Measurements from ENCODE around the gene EFCAB5.
"Not testable (repeated sequence)": the region's sequence is repeated elsewhere in the genome, so short reads cannot be mapped to it uniquely, and the experiment has no call there.

Gene EFCAB5

GRCh38 chr17:30095507-30096244, 154.2 kb downstream of the EFCAB5 start:
- no peak for DNase-seq (ENCODE audit: low read depth in 3 of 3)

- no peak for DNase-seq (ENCODE audit: low read depth in 3 of 3)
These were observed 160.4 kb downstream of the EFCAB5 start for GRCh38 chr17:30101686-30102390.

GRCh38 chr17:30103921-30104320, 162.5 kb downstream of the EFCAB5 start:
- DNase-seq (ENCODE audit: low read depth in 3 of 3) = no peak

- peak; percentile 43 to 53 (median 48) for DNase-seq (ENCODE audit: low read depth in 3 of 3)
These were observed 163.3 kb downstream of the EFCAB5 start for GRCh38 chr17:30104575-30105339.

- no peak for DNase-seq (ENCODE audit: low read depth in 3 of 3)
These were observed 171.4 kb downstream of the EFCAB5 start for GRCh38 chr17:30112794-30113193.

GRCh38 chr17:30113213-30113612, 171.8 kb downstream of the EFCAB5 start:
- no peak for DNase-seq (ENCODE audit: low read depth in 3 of 3)

- no peak for DNase-seq (ENCODE audit: low read depth in 3 of 3)
These were observed 174.9 kb downstream of the EFCAB5 start for GRCh38 chr17:30116345-30116660.

GRCh38 chr17:30116661-30117551, 175.5 kb downstream of the EFCAB5 start, which contains the start of gene NSRP1:
TSS of gene NSRP1 (plus strand) at chr17:30116816. CDS start at chr17:30116844, 28 bp downstream.
- peak; percentile 90 to 92 (median 92) for DNase-seq (ENCODE audit: low read depth in 3 of 3)

- DNase-seq (ENCODE audit: low read depth in 3 of 3) = no peak
These were observed 176.2 kb downstream of the EFCAB5 start for GRCh38 chr17:30117675-30118081.

GRCh38 chr17:30118635-30119034, 177.2 kb downstream of the EFCAB5 start:
- DNase-seq (ENCODE audit: low read depth in 3 of 3) = not testable (repeated sequence)

- DNase-seq (ENCODE audit: low read depth in 3 of 3) = no peak
These were observed 182.9 kb downstream of the EFCAB5 start for GRCh38 chr17:30124273-30124796.

- DNase-seq (ENCODE audit: low read depth in 3 of 3) = no peak
These were observed 188.7 kb downstream of the EFCAB5 start for GRCh38 chr17:30130121-30130520.

GRCh38 chr17:30132615-30133014, 191.2 kb downstream of the EFCAB5 start:
- DNase-seq (ENCODE audit: low read depth in 3 of 3) = no peak

GRCh38 chr17:30133197-30133596, 191.8 kb downstream of the EFCAB5 start:
- no peak for DNase-seq (ENCODE audit: low read depth in 3 of 3)

- no peak for DNase-seq (ENCODE audit: low read depth in 3 of 3)
These were observed 193.1 kb downstream of the EFCAB5 start for GRCh38 chr17:30134551-30134950.

GRCh38 chr17:30137158-30137557, 195.7 kb downstream of the EFCAB5 start:
- DNase-seq (ENCODE audit: low read depth in 3 of 3) = no peak

GRCh38 chr17:30147860-30148259, 206.4 kb downstream of the EFCAB5 start:
- DNase-seq (ENCODE audit: low read depth in 3 of 3) = not testable (repeated sequence)

GRCh38 chr17:30148376-30148775, 206.9 kb downstream of the EFCAB5 start:
- no peak for DNase-seq (ENCODE audit: low read depth in 3 of 3)

- DNase-seq (ENCODE audit: low read depth in 3 of 3) = no peak
These were observed 210.0 kb downstream of the EFCAB5 start for GRCh38 chr17:30151471-30151870.

- no peak for DNase-seq (ENCODE audit: low read depth in 3 of 3)
These were observed 212.0 kb downstream of the EFCAB5 start for GRCh38 chr17:30153463-30153862.

- DNase-seq (ENCODE audit: low read depth in 3 of 3) = no peak
These were observed 214.0 kb downstream of the EFCAB5 start for GRCh38 chr17:30155389-30155788.
